DND-41 (cell line): ENCODE data around the gene MPP7.

Experiments
- ATAC-seq: fragments of 200-7000 bp; cut with Tn5 transposase; 3 replicates; pipeline ENCODE4 v1.9.1; 2021; ENCODE audit warnings: low read depth; ENCODE audit not compliant: insufficient read depth
- DNase-seq: peaks from one replicate; pipeline ENCODE4 v3.0.0-alpha.2; 2020
- H2AFZ ChIP-seq: 2 replicates; pipeline ENCODE4 v1.6.0; 2012; ENCODE audit warnings: low read depth, low read length
- H3K27ac ChIP-seq: 2 replicates; pipeline ENCODE4 v1.5.1; 2012; ENCODE audit warnings: low read length, inconsistent platforms
- H3K27me3 ChIP-seq: fragments of 200-600 bp; sonication (generic); 2 replicates; pipeline ENCODE4 v1.6.0; 2012; ENCODE audit warnings: low read length, mild to moderate bottlenecking, inconsistent platforms; ENCODE audit not compliant: insufficient read depth, poor library complexity
- H3K36me3 ChIP-seq: 2 replicates; pipeline ENCODE4 v1.5.1; 2012; ENCODE audit warnings: low read length, inconsistent platforms; ENCODE audit not compliant: insufficient read depth
- H3K4me1 ChIP-seq: 2 replicates; pipeline ENCODE4 v1.5.1; 2012; ENCODE audit warnings: mild to moderate bottlenecking, low read length; ENCODE audit not compliant: insufficient read depth
- H3K4me2 ChIP-seq: 2 replicates; pipeline ENCODE4 v1.6.0; 2012; ENCODE audit warnings: mild to moderate bottlenecking, moderate library complexity, low read length, inconsistent platforms; ENCODE audit not compliant: insufficient read depth
- H3K4me3 ChIP-seq, 2 experiments: fragments of 200-600 bp in 1 of 2; shearing (Covaris generic) in 1 of 2; 2 replicates each; pipeline ENCODE4 v1.5.1; 2012 to 2016; ENCODE audit warnings: inconsistent platforms in 2 of 2, low read length in 2 of 2, mild to moderate bottlenecking in 2 of 2, low read depth in 1 of 2, moderate library complexity in 1 of 2
- H3K79me2 ChIP-seq: 2 replicates; pipeline ENCODE4 v1.6.0; 2012; ENCODE audit warnings: low read length, inconsistent platforms; ENCODE audit not compliant: insufficient read depth
- H3K9ac ChIP-seq: 2 replicates; pipeline ENCODE4 v1.6.0; 2012; ENCODE audit warnings: low read depth, mild to moderate bottlenecking, inconsistent platforms, low read length, moderate library complexity
- H3K9me3 ChIP-seq: 2 replicates; pipeline ENCODE4 v1.5.1; 2012; ENCODE audit warnings: low read length, moderate library complexity, mild to moderate bottlenecking, inconsistent platforms; ENCODE audit not compliant: insufficient read depth, severe bottlenecking
- H4K20me1 ChIP-seq: 2 replicates; pipeline ENCODE4 v1.6.0; 2012; ENCODE audit warnings: low read length; ENCODE audit not compliant: insufficient read depth
- CTCF ChIP-seq: IDR thresholded peaks from 2 replicates; pipeline ENCODE4 v1.5.1; 2012; ENCODE audit warnings: borderline replicate concordance, low read length, moderate library complexity, mild to moderate bottlenecking; ENCODE audit not compliant: poor library complexity, severe bottlenecking; ENCODE audit errors: extremely low read depth
- EZH2 ChIP-seq: IDR thresholded peaks from 3 replicates; pipeline ENCODE4 v1.6.1; 2012; ENCODE audit warnings: borderline replicate concordance, low read depth, mild to moderate bottlenecking, moderate library complexity, low read length, inconsistent platforms; ENCODE audit not compliant: severe bottlenecking

Gene MPP7

GRCh38 chr10:28314211-28314610 is 11.3 kb upstream of the MPP7 start:
- H3K4me3 ChIP-seq = no peak overlapping the region
- H3K4me1 ChIP-seq = no peaks in the 10 kb centered on the region
- no peak for TF ChIP-seq CTCF
- no peak for TF ChIP-seq EZH2
- H3K36me3 ChIP-seq = no peaks in the 10 kb centered on the region
- H3K27me3 ChIP-seq = peaks cover 4% of the 10 kb centered on the region
- H3K9ac ChIP-seq = no peak overlapping the region
- ATAC-seq = no peak
- no peaks in the 10 kb centered on the region for H3K79me2 ChIP-seq
- DNase-seq = no peak
- no peaks in the 10 kb centered on the region for H3K9me3 ChIP-seq
- no peak overlapping the region for H2AFZ ChIP-seq
- no peak overlapping the region for H3K4me2 ChIP-seq
- H3K27ac ChIP-seq = no peak overlapping the region
- H4K20me1 ChIP-seq = no peaks in the 10 kb centered on the region

- Histone ChIP-seq H3K79me2 (no peaks in the 10 kb centered on the region), H3K4me2 (no peak overlapping the region), H2AFZ (no peak overlapping the region), H3K4me3 (no peak overlapping the region), H3K4me1 (no peaks in the 10 kb centered on the region), H4K20me1 (no peaks in the 10 kb centered on the region), H3K27me3 (peaks cover 11% of the 10 kb centered on the region), H3K9me3 (no peaks in the 10 kb centered on the region), H3K27ac (no peak overlapping the region), H3K9ac (no peak overlapping the region), H3K36me3 (no peaks in the 10 kb centered on the region)
- DNase-seq (no peak), ATAC-seq (no peak)
- TF ChIP-seq EZH2 = no peak
Measured at GRCh38 chr10:28312572-28312971, 9.7 kb upstream of the MPP7 start.

- Histone ChIP-seq H3K9ac (no peak overlapping the region), H2AFZ (no peak overlapping the region), H3K36me3 (no peaks in the 10 kb centered on the region), H3K9me3 (no peaks in the 10 kb centered on the region), H3K4me1 (no peaks in the 10 kb centered on the region), H3K27ac (no peak overlapping the region), H3K27me3 (peaks cover 19% of the 10 kb centered on the region), H3K4me2 (no peak overlapping the region), H4K20me1 (no peaks in the 10 kb centered on the region), H3K79me2 (no peaks in the 10 kb centered on the region), H3K4me3 (no peak overlapping the region)
- ATAC-seq = no peak
- DNase-seq = no peak
- TF ChIP-seq CTCF = no peak
- no peak for TF ChIP-seq EZH2
Measured at GRCh38 chr10:28311104-28311503, 8.2 kb upstream of the MPP7 start.

GRCh38 chr10:28307267-28307666 is 4.4 kb upstream of the MPP7 start:
- TF ChIP-seq CTCF (no peak), EZH2 (no peak)
- ATAC-seq (no peak), DNase-seq (no peak)
- H2AFZ ChIP-seq = no peak overlapping the region
- H3K27ac ChIP-seq = no peak overlapping the region
- no peak overlapping the region for H3K9ac ChIP-seq
- H4K20me1 ChIP-seq = no peaks in the 10 kb centered on the region
- H3K4me2 ChIP-seq = no peak overlapping the region
- H3K36me3 ChIP-seq = no peaks in the 10 kb centered on the region
- H3K4me3 ChIP-seq = no peak overlapping the region
- peaks cover 13% of the 10 kb centered on the region for H3K4me1 ChIP-seq
- peaks cover 47% of the 10 kb centered on the region for H3K27me3 ChIP-seq
- no peaks in the 10 kb centered on the region for H3K9me3 ChIP-seq
- H3K79me2 ChIP-seq = no peaks in the 10 kb centered on the region
